HG02938 (cell line): ENCODE results near the gene YIPF1.
"Not testable (repeated sequence)": the region's sequence is repeated elsewhere in the genome, so short reads cannot be mapped to it uniquely, and the experiment has no call there.

Experiments used
- ATAC-seq: cut with Tn5 transposase; IDR thresholded peaks from one replicate; pipeline ENCODE4 v1.9.1; 2021; ENCODE audit warnings: mild to moderate bottlenecking, moderate library complexity; ENCODE audit not compliant: unreplicated experiment

The YIPF1 gene

GRCh38 chr1:53842347-53842746 is 47.2 kb downstream of the YIPF1 start:
- ATAC-seq, result no peak

- no peak for ATAC-seq
Observed at GRCh38 chr1:53838654-53838974, 51.0 kb downstream of the YIPF1 start.

GRCh38 chr1:53837924-53838653 is 51.5 kb downstream of the YIPF1 start, which contains the start of gene NDC1:
Gene NDC1, minus strand, starts transcription at chr1:53838296. Its CDS starts 35 bp downstream, at chr1:53838261.
- ATAC-seq, result peak; percentile 81

GRCh38 chr1:53837646-53837923 is 52.0 kb downstream of the YIPF1 start:
- no peak for ATAC-seq

GRCh38 chr1:53835491-53835890 is 54.1 kb downstream of the YIPF1 start:
- ATAC-seq, result no peak

GRCh38 chr1:53834776-53835175 is 54.8 kb downstream of the YIPF1 start:
- no peak for ATAC-seq

GRCh38 chr1:53833393-53833792 is 56.2 kb downstream of the YIPF1 start:
- ATAC-seq, result no peak

- no peak for ATAC-seq
Observed at GRCh38 chr1:53826367-53826766, 63.2 kb downstream of the YIPF1 start.

GRCh38 chr1:53825306-53825705 is 64.3 kb downstream of the YIPF1 start:
- no peak for ATAC-seq

GRCh38 chr1:53822931-53823330 is 66.7 kb downstream of the YIPF1 start:
- ATAC-seq, result no peak

- no peak for ATAC-seq
Observed at GRCh38 chr1:53821380-53821779, 68.2 kb downstream of the YIPF1 start.

GRCh38 chr1:53819387-53819786 is 70.2 kb downstream of the YIPF1 start:
- ATAC-seq, result no peak

GRCh38 chr1:53816584-53816983 is 73.0 kb downstream of the YIPF1 start:
- ATAC-seq, result not testable (repeated sequence)

- ATAC-seq, result not testable (repeated sequence)
Observed at GRCh38 chr1:53815484-53815883, 74.1 kb downstream of the YIPF1 start.

- no peak for ATAC-seq
Observed at GRCh38 chr1:53811414-53811851, 78.2 kb downstream of the YIPF1 start.

- ATAC-seq, result no peak
Observed at GRCh38 chr1:53810497-53810896, 79.1 kb downstream of the YIPF1 start.

- ATAC-seq, result no peak
Observed at GRCh38 chr1:53810007-53810406, 79.6 kb downstream of the YIPF1 start.

GRCh38 chr1:53807916-53808315 is 81.7 kb downstream of the YIPF1 start:
- ATAC-seq, result no peak

- no peak for ATAC-seq
Observed at GRCh38 chr1:53804791-53805505, 84.6 kb downstream of the YIPF1 start.

GRCh38 chr1:53804181-53804580 is 85.4 kb downstream of the YIPF1 start:
- ATAC-seq, result no peak
